ENCODE results near the gene POU2AF2. TPM values are rescaled to one million over a fixed set of nuclear protein-coding genes. Genes with fewer than 3 reads are reported as not detected.
"Not testable (repeated sequence)": the region's sequence is repeated elsewhere in the genome, so short reads cannot be mapped to it uniquely, and the experiment has no call there.

Gene POU2AF2
- total RNA-seq, 4 donors from 2014 or later, result 0.66 TPM; not detected in 3

DNA sequence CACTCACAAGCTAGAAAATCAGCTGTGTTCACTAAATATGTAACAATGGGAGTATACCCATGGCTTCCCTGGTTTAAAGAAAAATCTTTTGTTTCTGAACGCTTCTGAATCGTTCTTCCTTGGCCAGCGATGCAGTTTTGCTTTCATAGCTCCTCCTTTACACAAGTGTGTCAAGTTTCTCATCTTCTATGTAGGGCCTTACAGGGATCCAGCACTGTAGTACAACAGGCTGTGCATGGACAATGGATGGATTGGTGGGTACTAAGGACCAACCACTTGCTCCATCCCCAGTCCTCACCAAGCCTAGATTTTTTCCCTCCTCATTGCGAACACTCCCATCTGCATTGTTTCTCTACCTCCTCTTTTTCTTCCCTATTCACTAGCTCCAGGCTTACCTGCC is 24.3 kb upstream of the POU2AF2 start:
- DNase-seq (ENCODE audit: extremely low spot score), result no peak
- H3K4me3 ChIP-seq, result no peak overlapping the region
- TF ChIP-seq EP300 (IDR thresholded peaks at IDR 0.05), result no peak
- TF ChIP-seq, protein P1, sequence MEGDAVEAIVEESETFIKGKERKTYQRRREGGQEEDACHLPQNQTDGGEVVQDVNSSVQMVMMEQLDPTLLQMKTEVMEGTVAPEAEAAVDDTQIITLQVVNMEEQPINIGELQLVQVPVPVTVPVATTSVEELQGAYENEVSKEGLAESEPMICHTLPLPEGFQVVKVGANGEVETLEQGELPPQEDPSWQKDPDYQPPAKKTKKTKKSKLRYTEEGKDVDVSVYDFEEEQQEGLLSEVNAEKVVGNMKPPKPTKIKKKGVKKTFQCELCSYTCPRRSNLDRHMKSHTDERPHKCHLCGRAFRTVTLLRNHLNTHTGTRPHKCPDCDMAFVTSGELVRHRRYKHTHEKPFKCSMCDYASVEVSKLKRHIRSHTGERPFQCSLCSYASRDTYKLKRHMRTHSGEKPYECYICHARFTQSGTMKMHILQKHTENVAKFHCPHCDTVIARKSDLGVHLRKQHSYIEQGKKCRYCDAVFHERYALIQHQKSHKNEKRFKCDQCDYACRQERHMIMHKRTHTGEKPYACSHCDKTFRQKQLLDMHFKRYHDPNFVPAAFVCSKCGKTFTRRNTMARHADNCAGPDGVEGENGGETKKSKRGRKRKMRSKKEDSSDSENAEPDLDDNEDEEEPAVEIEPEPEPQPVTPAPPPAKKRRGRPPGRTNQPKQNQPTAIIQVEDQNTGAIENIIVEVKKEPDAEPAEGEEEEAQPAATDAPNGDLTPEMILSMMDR (IDR thresholded peaks at IDR 0.05), result no peak
- TF ChIP-seq POLR2A (IDR thresholded peaks at IDR 0.05; ENCODE audit: low read depth), result no peak
- no peak for TF ChIP-seq POLR2AphosphoS5 (IDR thresholded peaks at IDR 0.05)
- no peaks in the 10 kb centered on the region for H3K4me1 ChIP-seq
- no peak overlapping the region for H3K27ac ChIP-seq (replicated peaks in 1 of 4)
- intact Hi-C loops (cut with DNase I), result no loop called here
- no peaks in the 10 kb centered on the region for H3K27me3 ChIP-seq
- peaks cover 0 to 4% (median 0%) of the 10 kb centered on the region in 4 donors for H3K9me3 ChIP-seq
- WGBS, result 91% methylated on average over 4 of the region's 4 CpGs
- H3K36me3 ChIP-seq, result no peaks in the 10 kb centered on the region

DNA sequence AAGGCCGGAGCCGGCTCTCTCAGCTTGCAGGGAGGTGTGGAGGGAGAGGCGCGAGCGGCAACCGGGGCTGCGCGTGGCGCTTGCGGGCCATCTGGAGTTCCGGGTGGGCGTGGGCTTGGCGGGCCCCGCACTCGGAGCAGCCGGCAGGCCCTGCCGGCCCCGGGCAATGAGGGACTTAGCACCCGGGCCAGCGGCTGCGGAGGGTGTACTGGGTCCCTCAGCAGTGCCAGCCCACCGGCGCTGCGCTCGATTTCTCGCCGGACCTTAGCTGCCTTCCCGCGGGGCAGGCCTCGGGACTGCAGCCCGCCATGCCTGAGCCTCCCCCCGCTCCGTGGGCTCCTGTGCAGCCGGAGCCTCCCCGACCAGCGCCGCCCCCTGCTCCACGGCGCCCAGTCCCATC is 23.6 kb upstream of the POU2AF2 start:
- DNase-seq (ENCODE audit: extremely low spot score); H3K36me3 ChIP-seq; H3K4me3 ChIP-seq; H3K4me1 ChIP-seq; H3K9me3 ChIP-seq; H3K27me3 ChIP-seq; H3K27ac ChIP-seq (replicated peaks in 1 of 4); intact Hi-C loops (cut with DNase I): not testable (repeated sequence)
- WGBS, result no CpG with 5 or more reads among the region's 39 CpGs

GRCh38 chr11:111222821-111223455 is 22.6 kb upstream of the POU2AF2 start:
- H3K4me1 ChIP-seq; H3K9me3 ChIP-seq; H3K27me3 ChIP-seq; intact Hi-C loops (cut with DNase I); H3K4me3 ChIP-seq; H3K27ac ChIP-seq (replicated peaks in 1 of 4); DNase-seq (ENCODE audit: extremely low spot score); H3K36me3 ChIP-seq: not testable (repeated sequence)
- WGBS, result 90% methylated on average over 20 of the region's 20 CpGs

DNA sequence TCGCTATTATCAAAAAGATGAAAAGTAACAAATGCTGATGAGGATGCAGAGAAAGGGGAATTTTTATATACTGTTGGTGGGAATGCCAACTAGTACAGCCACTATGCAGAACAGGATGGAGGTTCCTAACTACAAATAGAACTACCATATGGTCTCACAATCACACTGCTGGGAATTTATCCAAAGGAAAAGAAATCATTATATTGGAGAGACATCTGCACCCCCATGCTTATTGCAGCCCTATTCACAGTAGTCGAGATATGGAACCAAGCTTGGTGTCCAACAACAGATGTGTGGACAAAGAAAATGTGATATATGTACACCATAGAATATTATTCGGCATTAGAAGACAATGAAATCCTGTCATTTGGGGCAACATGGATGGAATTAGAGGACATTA is 19.6 kb upstream of the POU2AF2 start:
- H3K27ac ChIP-seq (replicated peaks in 1 of 4), result no peak overlapping the region
- H3K4me3 ChIP-seq, result no peak overlapping the region
- DNase-seq (ENCODE audit: extremely low spot score), result no peak
- H3K9me3 ChIP-seq, result no peaks in the 10 kb centered on the region
- intact Hi-C loops (cut with DNase I), result no loop called here
- no peaks in the 10 kb centered on the region for H3K36me3 ChIP-seq
- 70% methylated on average over 3 of the region's 3 CpGs for WGBS
- peaks cover 4 to 8% (median 5%) of the 10 kb centered on the region in 4 donors for H3K4me1 ChIP-seq
- TF ChIP-seq POLR2A (IDR thresholded peaks at IDR 0.05; ENCODE audit: low read depth) (no peak), POLR2AphosphoS5 (IDR thresholded peaks at IDR 0.05) (no peak), EP300 (IDR thresholded peaks at IDR 0.05) (no peak)
- TF ChIP-seq, protein P1 (IDR thresholded peaks at IDR 0.05), result no peak
- H3K27me3 ChIP-seq, result no peaks in the 10 kb centered on the region

- peaks cover 0 to 3% (median 0%) of the 10 kb centered on the region in 4 donors for H3K27me3 ChIP-seq
- H3K27ac ChIP-seq (replicated peaks in 1 of 4), result no peak overlapping the region
- intact Hi-C loops (cut with DNase I), result loop anchor here (5.0 kb wide), 2 partner anchors 517 to 777 kb away; partner anchors contain the start of gene ARHGAP20
- H3K4me3 ChIP-seq, result no peak overlapping the region
- TF ChIP-seq, protein P1 (IDR thresholded peaks at IDR 0.05), result no peak
- no peak for TF ChIP-seq POLR2A (IDR thresholded peaks at IDR 0.05; ENCODE audit: low read depth)
- TF ChIP-seq EP300 (IDR thresholded peaks at IDR 0.05), result no peak
- no peak for TF ChIP-seq POLR2AphosphoS5 (IDR thresholded peaks at IDR 0.05)
- no peaks in the 10 kb centered on the region for H3K36me3 ChIP-seq
- H3K4me1 ChIP-seq, result peaks cover 4 to 12% (median 5%) of the 10 kb centered on the region in 4 donors
- 70% methylated on average over 6 of the region's 6 CpGs for WGBS
- DNase-seq (ENCODE audit: extremely low spot score), result no peak
- no peaks in the 10 kb centered on the region for H3K9me3 ChIP-seq
These were observed 15.9 kb upstream of the POU2AF2 start for GRCh38 chr11:111229604-111230003.

DNA sequence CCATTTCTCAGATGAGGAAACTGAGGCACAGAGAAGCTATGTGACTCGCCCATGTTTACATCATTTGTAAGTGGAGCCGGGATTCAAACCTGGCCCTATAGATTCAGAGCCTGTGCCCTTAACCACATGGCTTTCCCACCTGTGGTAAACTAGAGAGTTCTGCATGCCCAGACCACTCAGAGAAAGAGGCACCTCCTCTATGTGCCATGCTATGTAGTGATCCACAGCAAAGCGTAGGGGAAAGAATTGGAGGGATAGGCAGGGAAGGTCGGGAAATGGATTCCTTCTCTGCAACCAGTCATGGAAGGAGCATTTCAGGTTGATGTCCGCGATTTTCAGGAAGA is 15.4 kb upstream of the POU2AF2 start:
- no peak for DNase-seq (ENCODE audit: extremely low spot score)
- intact Hi-C loops (cut with DNase I), result loop anchor here (5.0 kb wide), 2 partner anchors 518 to 778 kb away; partner anchors contain the start of gene ARHGAP20
- peaks cover 0 to 3% (median 0%) of the 10 kb centered on the region in 4 donors for H3K27me3 ChIP-seq
- TF ChIP-seq, protein P1 (IDR thresholded peaks at IDR 0.05), result no peak
- TF ChIP-seq POLR2A (IDR thresholded peaks at IDR 0.05; ENCODE audit: low read depth) (no peak), POLR2AphosphoS5 (IDR thresholded peaks at IDR 0.05) (no peak), EP300 (IDR thresholded peaks at IDR 0.05) (no peak)
- H3K27ac ChIP-seq (replicated peaks in 1 of 4), result no peak overlapping the region
- 47% methylated on average over 6 of the region's 6 CpGs for WGBS
- H3K4me3 ChIP-seq, result peak overlapping the region; percentile 43 to 64 (median 54)
- no peaks in the 10 kb centered on the region for H3K36me3 ChIP-seq
- H3K9me3 ChIP-seq, result no peaks in the 10 kb centered on the region
- peaks cover 4 to 12% (median 5%) of the 10 kb centered on the region in 4 donors for H3K4me1 ChIP-seq

Measured in esophagus muscularis mucosa (tissue), 4 donors.